ENCODE results near the gene ADGRG1.
"Not testable (repeated sequence)": the region's sequence is repeated elsewhere in the genome, so short reads cannot be mapped to it uniquely, and the experiment has no call there.

ADGRG1 gene

DNA sequence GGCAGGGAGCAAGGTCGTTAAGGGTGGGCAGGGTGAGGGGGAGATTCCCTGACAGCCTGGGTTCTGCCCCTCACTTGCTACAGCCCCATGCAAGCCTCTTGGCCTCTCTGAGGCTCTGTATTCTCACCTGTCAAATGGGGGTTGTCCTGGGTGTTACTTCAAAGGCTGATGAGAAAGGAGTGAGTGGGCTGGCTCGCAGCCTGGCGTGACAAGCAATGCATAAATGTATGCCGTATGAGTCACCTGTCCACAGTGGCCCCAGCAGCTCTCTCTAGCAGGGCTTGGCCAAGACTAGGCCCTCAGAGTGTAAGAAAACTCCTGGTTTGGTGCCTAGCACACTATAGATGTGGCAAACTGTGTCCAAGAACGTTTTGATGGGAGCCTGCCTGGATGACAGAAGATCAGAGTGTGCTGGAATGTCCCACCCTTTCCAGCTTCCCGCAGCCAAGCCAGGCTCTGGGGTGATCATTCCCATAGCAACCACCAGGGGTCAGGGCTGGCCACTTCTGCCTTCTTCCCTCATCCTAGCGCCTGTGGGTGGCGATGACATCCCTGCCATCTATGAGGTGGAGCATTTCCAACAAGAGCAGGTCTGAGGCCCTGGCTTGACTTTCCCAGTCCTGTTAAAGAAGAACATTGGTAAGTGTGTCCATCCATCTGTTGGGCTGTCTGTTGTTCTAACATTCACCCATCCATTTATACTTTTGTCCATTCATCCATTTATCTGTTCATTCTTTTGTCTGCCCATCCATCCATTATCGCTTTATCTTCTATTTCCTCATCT, 37.2 kb upstream of the ADGRG1 start:
- no peak overlapping the region for H3K4me3 ChIP-seq (ENCODE audit: low read depth, low read length)
- H3K27me3 ChIP-seq = no peaks in the 10 kb centered on the region
- no peaks in the 10 kb centered on the region for H3K4me1 ChIP-seq
- DNase-seq = peak; percentile 80
- H3K36me3 ChIP-seq = no peaks in the 10 kb centered on the region
- TF ChIP-seq, protein P1, sequence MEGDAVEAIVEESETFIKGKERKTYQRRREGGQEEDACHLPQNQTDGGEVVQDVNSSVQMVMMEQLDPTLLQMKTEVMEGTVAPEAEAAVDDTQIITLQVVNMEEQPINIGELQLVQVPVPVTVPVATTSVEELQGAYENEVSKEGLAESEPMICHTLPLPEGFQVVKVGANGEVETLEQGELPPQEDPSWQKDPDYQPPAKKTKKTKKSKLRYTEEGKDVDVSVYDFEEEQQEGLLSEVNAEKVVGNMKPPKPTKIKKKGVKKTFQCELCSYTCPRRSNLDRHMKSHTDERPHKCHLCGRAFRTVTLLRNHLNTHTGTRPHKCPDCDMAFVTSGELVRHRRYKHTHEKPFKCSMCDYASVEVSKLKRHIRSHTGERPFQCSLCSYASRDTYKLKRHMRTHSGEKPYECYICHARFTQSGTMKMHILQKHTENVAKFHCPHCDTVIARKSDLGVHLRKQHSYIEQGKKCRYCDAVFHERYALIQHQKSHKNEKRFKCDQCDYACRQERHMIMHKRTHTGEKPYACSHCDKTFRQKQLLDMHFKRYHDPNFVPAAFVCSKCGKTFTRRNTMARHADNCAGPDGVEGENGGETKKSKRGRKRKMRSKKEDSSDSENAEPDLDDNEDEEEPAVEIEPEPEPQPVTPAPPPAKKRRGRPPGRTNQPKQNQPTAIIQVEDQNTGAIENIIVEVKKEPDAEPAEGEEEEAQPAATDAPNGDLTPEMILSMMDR (IDR thresholded peaks at IDR 0.05; ENCODE audit: low read depth, low read length) = peak; percentile 96
- no peaks in the 10 kb centered on the region for H3K9me3 ChIP-seq

DNA sequence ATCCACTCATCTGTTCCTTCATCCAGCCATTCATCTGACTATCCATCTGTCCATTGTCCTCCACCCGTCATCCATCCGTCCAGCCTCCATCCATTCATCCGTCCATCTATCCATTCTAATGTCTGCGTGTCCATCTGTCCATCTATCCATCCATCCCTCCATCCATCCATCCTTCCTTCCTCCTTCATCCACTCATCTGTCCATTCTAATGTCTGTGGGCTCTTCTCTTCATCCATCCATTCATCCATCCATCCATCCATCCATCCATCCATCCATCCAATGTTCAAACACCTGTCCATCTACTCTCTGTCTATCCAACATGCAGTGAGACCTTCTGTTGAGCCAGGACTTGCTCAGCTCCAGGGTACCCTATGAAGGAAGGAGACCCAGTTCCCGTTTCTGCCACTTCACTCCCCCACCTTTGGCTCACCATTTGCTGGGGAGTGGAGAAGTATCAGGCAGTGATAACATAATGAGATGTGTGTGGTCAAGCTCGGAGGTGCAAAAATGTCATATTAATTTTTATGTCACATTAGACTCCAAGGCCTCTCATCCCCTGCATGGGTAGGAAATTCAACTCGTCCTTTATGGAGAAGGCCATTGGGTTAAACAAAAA, 36.5 kb upstream of the ADGRG1 start:
- H3K27me3 ChIP-seq = no peaks in the 10 kb centered on the region
- H3K4me1 ChIP-seq = no peaks in the 10 kb centered on the region
- H3K9me3 ChIP-seq = no peaks in the 10 kb centered on the region
- H3K36me3 ChIP-seq = no peaks in the 10 kb centered on the region
- DNase-seq = no peak
- TF ChIP-seq, protein P1 (IDR thresholded peaks at IDR 0.05; ENCODE audit: low read depth, low read length) = no peak
- H3K4me3 ChIP-seq (ENCODE audit: low read depth, low read length) = no peak overlapping the region

DNA sequence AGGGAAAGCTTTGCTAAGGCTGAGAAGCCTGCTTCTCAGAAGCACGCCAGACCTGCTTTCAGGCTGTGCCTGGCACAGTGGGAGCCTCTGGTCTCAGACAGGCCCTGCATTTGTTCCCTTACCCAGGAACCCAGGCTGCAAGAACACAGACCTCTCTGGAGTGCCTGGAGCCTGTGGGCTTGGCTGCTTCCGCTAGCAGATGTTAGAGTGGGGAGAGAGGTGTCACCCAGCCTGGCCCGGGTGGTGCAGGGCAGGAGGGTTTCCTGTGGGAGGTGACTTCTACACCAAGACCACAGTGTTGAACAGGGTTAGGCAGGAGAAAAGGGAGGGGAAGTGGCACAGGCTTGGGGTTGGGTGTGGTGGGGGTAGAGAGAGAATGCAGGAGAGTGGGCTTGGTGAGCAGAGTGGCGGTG, 35.8 kb upstream of the ADGRG1 start:
- no peaks in the 10 kb centered on the region for H3K9me3 ChIP-seq
- DNase-seq = no peak
- TF ChIP-seq, protein P1 (IDR thresholded peaks at IDR 0.05; ENCODE audit: low read depth, low read length) = no peak
- H3K27me3 ChIP-seq = no peaks in the 10 kb centered on the region
- no peak overlapping the region for H3K4me3 ChIP-seq (ENCODE audit: low read depth, low read length)
- no peaks in the 10 kb centered on the region for H3K4me1 ChIP-seq
- no peaks in the 10 kb centered on the region for H3K36me3 ChIP-seq

DNA sequence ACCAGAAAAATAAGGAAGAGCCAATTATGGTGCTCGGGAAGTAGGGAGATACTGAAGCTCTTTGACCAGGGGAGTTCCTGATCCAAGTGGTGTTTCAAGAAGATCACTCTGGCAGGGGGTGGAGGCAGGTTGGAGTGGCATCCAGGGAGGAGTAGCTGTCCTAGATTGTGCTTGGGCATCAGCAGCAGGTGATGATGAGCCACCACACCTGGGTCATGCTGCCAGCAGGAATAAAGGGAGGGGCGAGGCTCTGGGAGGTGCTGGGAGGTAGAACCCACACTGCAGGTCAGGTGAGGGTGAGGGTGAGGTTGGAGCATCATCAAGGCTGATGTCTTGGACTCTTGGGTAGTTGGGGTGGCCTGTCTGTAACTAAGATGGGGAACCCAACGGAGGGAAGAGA, 35.4 kb upstream of the ADGRG1 start:
- DNase-seq = no peak
- Histone ChIP-seq H3K9me3 (no peaks in the 10 kb centered on the region), H3K4me3 (ENCODE audit: low read depth, low read length) (no peak overlapping the region), H3K27me3 (no peaks in the 10 kb centered on the region), H3K4me1 (no peaks in the 10 kb centered on the region), H3K36me3 (no peaks in the 10 kb centered on the region)
- TF ChIP-seq, protein P1 (IDR thresholded peaks at IDR 0.05; ENCODE audit: low read depth, low read length) = no peak

DNA sequence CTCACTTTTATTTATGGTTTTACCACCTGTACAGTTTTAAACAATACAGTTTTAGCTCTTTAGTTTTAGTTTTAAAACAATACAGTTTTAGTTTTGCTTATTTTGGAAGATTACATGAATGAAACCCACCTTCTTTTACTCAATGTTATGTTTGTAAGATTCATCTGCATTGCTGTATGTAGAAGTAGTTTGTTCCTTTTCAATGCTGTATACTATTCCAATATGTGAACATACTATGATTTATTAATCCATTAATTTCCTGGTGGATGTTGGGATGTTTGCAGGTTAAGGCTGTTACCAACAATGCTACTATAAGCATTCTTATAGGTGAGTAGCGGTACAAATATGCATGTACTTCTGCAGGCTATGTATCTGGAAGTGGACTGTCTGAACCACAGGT, 34.4 kb upstream of the ADGRG1 start:
- Histone ChIP-seq H3K36me3 (no peaks in the 10 kb centered on the region), H3K4me1 (no peaks in the 10 kb centered on the region), H3K27me3 (no peaks in the 10 kb centered on the region), H3K9me3 (no peaks in the 10 kb centered on the region), H3K4me3 (ENCODE audit: low read depth, low read length) (no peak overlapping the region)
- TF ChIP-seq, protein P1 (IDR thresholded peaks at IDR 0.05; ENCODE audit: low read depth, low read length) = no peak
- DNase-seq = no peak

DNA sequence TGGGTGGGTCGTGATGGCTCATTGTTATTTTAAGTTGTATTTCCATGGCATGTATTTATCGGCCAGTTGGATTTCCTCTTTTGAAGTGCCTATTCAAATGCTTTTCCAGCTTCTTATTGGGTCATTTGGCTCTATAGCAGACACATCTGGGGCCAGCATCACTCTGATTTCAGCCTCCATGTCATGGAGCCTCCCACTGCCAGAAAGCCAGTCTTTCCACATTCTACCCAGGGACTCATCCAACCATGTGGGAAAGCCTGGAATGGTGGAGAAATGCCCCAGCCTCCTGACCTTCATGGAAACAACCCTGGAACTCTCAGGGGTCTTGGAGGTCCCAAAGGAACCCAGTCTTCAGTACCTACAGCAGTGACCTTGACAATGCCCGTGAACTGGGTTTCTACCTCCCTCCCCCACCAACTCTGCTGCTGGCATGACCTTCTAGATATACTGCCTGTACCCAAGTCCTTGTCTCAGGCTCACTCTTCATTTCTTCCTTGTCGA, 33.8 kb upstream of the ADGRG1 start:
- H3K36me3 ChIP-seq = no peaks in the 10 kb centered on the region
- no peak for DNase-seq
- H3K4me3 ChIP-seq (ENCODE audit: low read depth, low read length) = no peak overlapping the region
- TF ChIP-seq, protein P1 (IDR thresholded peaks at IDR 0.05; ENCODE audit: low read depth, low read length) = no peak
- no peaks in the 10 kb centered on the region for H3K27me3 ChIP-seq
- no peaks in the 10 kb centered on the region for H3K9me3 ChIP-seq
- no peaks in the 10 kb centered on the region for H3K4me1 ChIP-seq

DNA sequence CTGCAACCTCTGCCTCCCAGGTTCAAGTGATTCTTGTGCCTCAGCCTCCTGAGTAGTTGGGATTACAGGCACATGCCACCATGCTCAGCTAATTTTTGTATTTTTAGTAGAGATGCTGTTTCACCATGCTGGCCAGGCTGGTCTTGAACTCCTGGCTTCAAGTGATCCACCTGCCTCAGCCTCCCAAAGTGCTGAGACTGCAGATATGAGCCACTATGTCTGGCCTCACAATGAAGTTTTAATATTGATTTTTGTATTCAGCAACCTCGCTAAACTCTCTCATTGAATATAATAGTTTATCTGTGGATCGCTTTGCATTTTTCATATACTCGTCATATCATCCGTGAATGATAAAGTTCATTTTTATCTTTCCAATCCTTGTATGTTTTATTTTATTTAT, 32.2 kb upstream of the ADGRG1 start:
- H3K4me1 ChIP-seq; H3K4me3 ChIP-seq (ENCODE audit: low read depth, low read length); H3K27me3 ChIP-seq; H3K9me3 ChIP-seq; DNase-seq; H3K36me3 ChIP-seq: not testable (repeated sequence)
